ENCODE data around the gene DPM2. TPM values are rescaled to one million over a fixed set of nuclear protein-coding genes. Genes with fewer than 3 reads are reported as not detected.

Gene DPM2
- total and polyA plus RNA-seq, 2 of the 4 experiments (the other 2 are of a cell fraction) = 10.8 to 60.6 TPM

DNA sequence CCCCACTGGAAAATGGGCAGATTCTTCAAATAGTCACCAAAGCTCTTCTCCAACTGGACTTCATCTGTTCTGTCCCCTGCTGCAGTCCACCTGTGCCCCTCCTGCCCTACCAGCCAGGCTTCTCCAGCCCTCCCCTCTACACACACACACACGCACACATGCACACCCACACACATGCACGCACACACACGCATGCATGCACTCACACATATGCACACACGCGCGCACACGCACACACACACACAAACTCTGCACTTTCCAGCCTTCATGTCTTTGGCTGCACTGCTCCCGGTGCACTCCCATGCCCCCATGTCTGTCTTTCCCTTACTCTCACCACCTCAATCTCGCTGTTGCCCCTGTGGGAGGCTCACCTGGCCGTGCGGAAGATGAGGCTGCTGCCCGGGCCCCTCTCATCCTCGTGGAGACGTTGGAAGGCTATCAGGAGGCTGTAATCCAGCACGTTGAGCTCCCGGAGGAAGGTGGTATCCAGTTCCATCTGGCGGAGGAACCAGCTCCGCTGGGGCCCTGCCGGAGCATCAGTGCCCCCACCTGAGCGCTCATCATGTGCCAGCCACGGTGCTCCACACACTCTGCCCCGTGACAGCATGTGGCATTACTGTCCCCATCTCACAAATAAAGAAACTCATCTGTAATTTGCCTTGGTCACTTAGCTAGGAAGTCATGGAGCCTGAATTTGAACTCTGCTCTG lies 12.8 kb downstream of the DPM2 start:
- 92% methylated on average over 16 of the region's 22 CpGs; no CpG with 5 or more reads in 1 of the 2 experiments for whole genome bisulfite sequencing, 2 experiments (ENCODE audit: extremely low coverage in 2 of 2, insufficient read length in 1 of 2)
- ChIA-PET CTCF (no interaction called here), POLR2A (ENCODE audit: unreplicated experiment) (interaction anchor here (0.5 kb wide), 1 partner anchor 8 kb away, joined by 4 read pairs; the partner anchor contains the start of gene ST6GALNAC4)
- dilution Hi-C loops (cut with HindIII; ENCODE audit: low sequenced_read_pairs, unreplicated experiment) = no loop called here
- no TSS peak for BruUV-seq (replicated peaks)
- H3K23ac ChIP-seq (ENCODE audit: low read depth, low read length) = no peak overlapping the region
- H3K4me2 ChIP-seq (ENCODE audit: low read depth, low read length) = no peak overlapping the region
- H3K79me1 ChIP-seq (ENCODE audit: low read depth in 1 of 2, low read length in 2 of 2) = 0 out of 4 replicates have a peak, but pooled peaks cover 0 to under 1% of the 10 kb centered on the region in 2 experiments
- no peak overlapping the region for H3K14ac ChIP-seq (replicated peaks; ENCODE audit: low read depth, low read length)
- no peaks in the 10 kb centered on the region for H3K36me3 ChIP-seq (ENCODE audit: control insufficient read depth, insufficient read depth, low read length)
- peaks cover 5% of the 10 kb centered on the region for H3K4me1 ChIP-seq (ENCODE audit: control insufficient read depth, insufficient read depth, low read length)
- no peak overlapping the region for H3K4ac ChIP-seq (ENCODE audit: low read depth, low read length)
- H4K8ac ChIP-seq (ENCODE audit: low read depth in 2 of 2, low read length in 2 of 2) = no peak overlapping the region
- H4K91ac ChIP-seq (ENCODE audit: insufficient read depth, low read depth, low read length) = no peak overlapping the region
- no peaks in the 10 kb centered on the region for H3K27me3 ChIP-seq (ENCODE audit: control insufficient read depth, insufficient read depth, low read length)
- ATAC-seq (ENCODE audit: low read depth) (no peak), DNase-seq (no peak)
- in situ Hi-C loops (cut with MboI; ENCODE audit: low sequenced_read_pairs) = loop anchor here (5.0 kb wide), 1 partner anchor 338 kb away; no protein-coding TSS in a partner anchor
- no peak overlapping the region for H2AFZ ChIP-seq (replicated peaks; ENCODE audit: low read length, poor library complexity)
- H4K5ac ChIP-seq (ENCODE audit: low read depth, low read length) = no peak overlapping the region
- no peak overlapping the region for H2AK9ac ChIP-seq (replicated peaks; ENCODE audit: low read depth, low read length, poor library complexity)
- no peak overlapping the region for H3K56ac ChIP-seq (ENCODE audit: extremely low read depth, insufficient read depth, low read length)
- peak overlapping the region; percentile 97 for H2AK5ac ChIP-seq (ENCODE audit: low read depth, low read length)
- no peak overlapping the region for H3K18ac ChIP-seq (ENCODE audit: low read depth, low read length)
- no peak overlapping the region for H2BK20ac ChIP-seq (ENCODE audit: low read depth, low read length)
- peak overlapping the region; percentile 6; the same call in 1 of the 3 replicates for H2BK15ac ChIP-seq (ENCODE audit: low read depth, low read length)
- H3K9me1 ChIP-seq (ENCODE audit: insufficient read depth, low read length) = peaks cover 8% of the 10 kb centered on the region
- H4K20me1 ChIP-seq (ENCODE audit: insufficient read depth, low read length) = peaks cover 4% of the 10 kb centered on the region
- no peak overlapping the region for H3K4me3 ChIP-seq (ENCODE audit: insufficient read depth, low read depth, low read length)
- H3K9me3 ChIP-seq (ENCODE audit: control insufficient read depth, insufficient read depth, low read length) = no peaks in the 10 kb centered on the region
- H2BK5ac ChIP-seq (ENCODE audit: low read depth, low read length, poor library complexity, severe bottlenecking) = no peak overlapping the region
- intact Hi-C loops (cut with micrococcal nuclease) = loop anchor here (10.0 kb wide), 2 partner anchors 420 to 720 kb away; no protein-coding TSS in a partner anchor
- H2BK120ac ChIP-seq (ENCODE audit: low read depth, low read length) = 0 out of 2 replicates have a peak overlapping the region, but pooled peaks have one; percentile 5
- H3K27ac ChIP-seq (ENCODE audit: insufficient read depth, low read length) = no peak overlapping the region
- no peak overlapping the region for H3K9ac ChIP-seq (ENCODE audit: low read depth, low read length)
- no peak for TF ChIP-seq RAD21 (IDR thresholded peaks at IDR 0.05; ENCODE audit: low read length)
- no peak for TF ChIP-seq USF2 (IDR thresholded peaks at IDR 0.05; ENCODE audit: low read depth, low read length)
- no peak for TF ChIP-seq NFE2L2 (IDR thresholded peaks at IDR 0.05; ENCODE audit: low read depth, low read length)
- TF ChIP-seq ELK1 (IDR thresholded peaks at IDR 0.05; ENCODE audit: borderline replicate concordance, low read depth, low read length) = no peak
- TF ChIP-seq MAFK (IDR thresholded peaks at IDR 0.05; ENCODE audit: low read depth, low read length) = no peak
- no peak for TF ChIP-seq CHD1 (IDR thresholded peaks at IDR 0.05; ENCODE audit: low read depth, low read length)
- no peak for TF ChIP-seq CEBPB (IDR thresholded peaks at IDR 0.05; ENCODE audit: low read depth, low read length)
- TF ChIP-seq RFX5 (IDR thresholded peaks at IDR 0.05; ENCODE audit: low read depth, low read length) = no peak
- TF ChIP-seq POLR2A (IDR thresholded peaks at IDR 0.05; ENCODE audit: low read depth, low read length) = no peak
- TF ChIP-seq MXI1 (IDR thresholded peaks at IDR 0.05; ENCODE audit: borderline replicate concordance, low read depth, low read length) = no peak
- no peak for TF ChIP-seq MAZ (IDR thresholded peaks at IDR 0.05; ENCODE audit: borderline replicate concordance, low read depth, low read length)
- no peak for TF ChIP-seq SMC3 (IDR thresholded peaks at IDR 0.05; ENCODE audit: low read depth, low read length)
- no peak for TF ChIP-seq BHLHE40 (IDR thresholded peaks at IDR 0.05; ENCODE audit: low read depth, low read length)
- TF ChIP-seq RCOR1 (IDR thresholded peaks at IDR 0.05; ENCODE audit: insufficient replicate concordance, low read length) = no peak
- TF ChIP-seq FOS (IDR thresholded peaks at IDR 0.05; ENCODE audit: low read depth, low read length) = no peak

Data from IMR-90 (cell line).